ENCODE measurements around the gene TACR2.
"Not testable (repeated sequence)": the region's sequence is repeated elsewhere in the genome, so short reads cannot be mapped to it uniquely, and the experiment has no call there.

The TACR2 gene

GRCh38 chr10:69450395-69450794, 33.7 kb upstream of the TACR2 start:
- DNase-seq, result not testable (repeated sequence)

DNA sequence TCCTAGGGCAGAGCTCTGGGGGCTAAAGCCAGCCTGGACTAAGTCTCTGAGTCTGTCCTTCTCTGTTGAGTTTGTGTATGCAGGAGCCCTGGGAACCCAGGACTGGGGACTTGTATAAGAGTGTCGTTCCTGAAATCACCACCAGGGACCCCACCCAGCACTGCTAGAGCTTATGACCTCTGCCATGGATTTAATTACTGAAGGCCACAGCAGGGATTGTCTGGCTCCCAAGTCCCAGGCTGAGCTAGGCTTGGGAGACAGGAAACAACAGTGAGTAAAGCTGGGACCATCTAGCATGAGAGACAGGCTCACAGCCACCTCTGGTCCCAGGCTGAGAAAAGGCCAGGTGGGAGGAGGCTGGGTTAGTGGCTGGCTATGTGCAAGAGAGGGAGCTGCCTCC, 33.1 kb upstream of the TACR2 start:
- peak; percentile 47 to 57 for DNase-seq

DNA sequence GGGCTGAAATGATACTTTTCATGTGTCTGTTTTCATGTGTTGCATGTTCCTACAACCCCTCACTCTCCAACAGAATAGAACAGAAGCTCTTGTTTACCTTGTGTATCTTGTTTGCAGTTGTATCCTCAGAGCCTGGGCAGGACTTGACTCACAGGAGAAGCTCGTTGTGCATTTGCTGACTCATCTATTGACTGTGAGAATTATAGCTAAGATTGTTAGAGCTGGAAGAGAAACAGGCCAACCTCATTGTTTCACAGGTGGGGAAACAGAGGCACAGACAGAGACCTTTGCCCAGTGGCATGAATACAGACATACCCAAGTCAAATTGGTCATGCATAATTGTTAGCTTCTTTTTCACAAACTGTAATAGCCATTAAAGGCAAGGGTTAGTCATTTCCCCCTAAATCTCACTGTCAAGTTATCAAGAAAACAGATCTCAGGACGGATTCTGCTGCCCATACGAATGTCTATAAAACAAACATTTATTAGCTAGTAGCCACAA, 30.0 kb upstream of the TACR2 start:
- DNase-seq, result no peak

DNA sequence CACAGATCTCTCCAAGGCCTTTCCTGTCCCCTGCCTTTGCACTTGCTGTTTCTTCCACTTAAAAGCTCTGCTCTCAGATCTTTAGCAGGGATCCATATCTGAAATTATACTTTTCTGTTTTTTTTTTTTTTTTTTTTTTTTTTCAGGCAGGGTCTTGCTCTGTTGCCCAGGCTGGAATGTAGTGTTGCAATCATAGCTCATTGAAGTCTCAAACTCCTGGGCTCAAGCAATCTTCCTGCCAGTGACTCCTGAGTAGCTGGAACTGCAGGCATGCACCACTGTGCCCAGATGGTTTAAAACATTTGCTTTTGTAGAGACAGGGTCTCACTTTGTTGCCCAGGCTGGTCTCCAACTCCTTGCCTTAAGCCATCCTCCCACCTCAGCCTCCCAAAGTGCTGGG, 29.5 kb upstream of the TACR2 start:
- no peak for DNase-seq

DNA sequence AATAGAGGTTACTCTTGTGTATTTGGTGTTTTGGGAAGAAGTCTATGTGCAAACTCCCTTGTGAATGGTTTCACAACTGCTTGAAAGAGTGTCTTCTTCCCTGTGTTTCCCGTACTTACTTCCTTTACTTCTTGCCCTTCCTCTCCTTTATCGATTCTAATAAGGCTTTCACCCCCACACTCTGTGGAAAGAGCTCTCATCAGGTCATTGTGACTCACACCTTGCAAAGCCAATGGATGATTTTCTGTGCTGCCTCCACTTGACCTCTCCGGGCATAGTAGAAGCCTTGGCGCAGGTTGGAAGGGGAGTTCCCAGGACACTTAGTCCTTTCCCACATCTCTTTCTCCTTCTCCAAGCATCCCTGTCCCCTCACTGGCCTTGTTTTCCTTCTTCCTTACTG, 28.3 kb upstream of the TACR2 start:
- DNase-seq, result no peak

- DNase-seq, result no peak
Measured at GRCh38 chr10:69443354-69443753, 26.6 kb upstream of the TACR2 start.

DNA sequence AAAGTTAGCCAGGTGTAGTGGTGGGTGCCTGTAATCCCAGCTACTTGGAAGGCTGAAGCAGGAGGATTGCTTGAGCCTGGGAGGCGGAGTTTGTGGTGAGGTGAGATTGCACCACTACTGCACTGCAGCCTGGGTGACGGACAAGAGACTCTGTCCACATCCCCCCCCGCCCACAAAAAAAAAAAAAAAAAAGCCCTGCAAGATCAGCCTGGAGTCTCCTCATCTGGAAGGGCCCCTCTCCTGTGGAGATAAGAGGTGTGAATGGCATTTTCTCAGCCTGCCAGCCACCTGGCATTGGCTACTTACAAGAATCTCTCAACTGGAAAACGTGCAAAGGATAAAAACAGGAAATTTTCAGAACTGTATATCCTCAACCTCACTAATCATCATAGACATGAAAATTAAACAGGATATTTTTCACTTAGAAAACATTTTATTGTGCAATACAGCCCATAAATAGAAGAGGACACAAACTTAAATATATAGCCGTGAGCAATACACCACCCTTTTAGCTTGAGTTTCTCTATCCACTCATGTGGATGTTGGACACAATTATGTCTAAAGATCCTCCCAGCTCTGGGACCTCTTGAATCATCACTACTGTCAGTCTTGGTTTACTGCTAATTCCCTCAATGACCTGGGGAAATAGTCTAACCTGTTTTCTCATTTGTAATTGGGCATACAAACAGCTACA, 23.2 kb upstream of the TACR2 start:
- DNase-seq, result no peak

GRCh38 chr10:69439350-69439739, 22.6 kb upstream of the TACR2 start:
- no peak for DNase-seq

- DNase-seq, result no peak
Measured at GRCh38 chr10:69438536-69439349, 22.0 kb upstream of the TACR2 start.

GRCh38 chr10:69437321-69438259, 20.9 kb upstream of the TACR2 start:
- DNase-seq, result no peak

- DNase-seq, result no peak
Measured at GRCh38 chr10:69435966-69436520, 19.3 kb upstream of the TACR2 start.

DNA sequence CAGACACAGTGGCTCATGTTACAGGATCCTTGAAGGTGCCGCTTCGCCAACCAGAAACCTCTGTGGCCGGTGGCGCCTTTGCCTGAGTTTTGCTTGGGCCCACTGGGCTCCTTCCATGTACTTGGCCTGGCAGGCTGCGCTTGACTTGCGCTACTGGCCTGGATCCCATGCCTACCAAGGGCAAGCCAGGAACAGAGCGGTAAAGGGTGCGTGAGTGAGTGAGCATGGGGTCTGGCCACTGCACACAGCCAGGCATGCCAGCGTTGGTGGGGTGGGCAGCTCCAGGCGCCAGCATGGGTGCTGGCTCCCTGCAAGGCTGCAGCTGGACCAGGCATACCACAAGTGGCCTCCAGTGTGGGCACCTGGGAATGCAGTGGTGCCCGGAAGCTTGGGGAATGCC, 18.2 kb upstream of the TACR2 start:
- no peak for DNase-seq

DNA sequence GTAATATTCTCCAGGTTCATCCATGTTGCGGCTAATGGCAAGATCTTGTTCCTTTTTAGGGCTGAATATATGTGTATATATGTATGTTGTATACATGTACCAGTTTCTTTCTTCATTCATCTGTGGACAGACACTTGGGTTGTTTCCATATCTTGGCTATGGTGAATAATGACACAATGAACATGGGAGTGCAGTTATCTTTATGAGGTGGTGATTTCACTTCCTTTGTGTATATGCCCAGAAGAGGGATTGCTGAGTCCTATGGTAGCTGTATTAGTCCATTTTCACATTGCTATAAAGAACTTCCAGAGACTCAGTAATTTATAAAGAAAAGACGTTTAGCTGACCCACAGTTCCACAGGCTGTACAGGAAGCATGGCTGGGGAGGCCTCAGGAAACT, 17.5 kb upstream of the TACR2 start:
- no peak for DNase-seq

- DNase-seq, result no peak
Measured at GRCh38 chr10:69428165-69428564, 11.4 kb upstream of the TACR2 start.

DNA sequence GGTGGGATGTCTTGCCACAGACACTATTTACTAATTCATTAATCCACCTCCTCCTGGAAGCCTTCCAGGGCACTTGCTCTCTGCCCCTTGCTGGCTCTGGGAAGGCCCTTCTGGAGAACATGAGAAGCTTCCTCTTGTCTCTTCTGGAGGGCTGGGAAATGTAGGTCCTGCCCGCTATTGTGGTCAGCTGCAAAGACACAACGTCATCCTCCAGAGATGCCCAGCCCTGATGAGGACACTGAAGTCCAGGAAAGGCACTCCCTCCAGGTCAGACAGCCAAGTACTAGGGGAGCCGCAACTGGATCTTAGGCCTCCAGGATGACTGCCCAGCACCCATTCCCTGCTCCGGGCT, 9.6 kb upstream of the TACR2 start:
- no peak for DNase-seq

DNA sequence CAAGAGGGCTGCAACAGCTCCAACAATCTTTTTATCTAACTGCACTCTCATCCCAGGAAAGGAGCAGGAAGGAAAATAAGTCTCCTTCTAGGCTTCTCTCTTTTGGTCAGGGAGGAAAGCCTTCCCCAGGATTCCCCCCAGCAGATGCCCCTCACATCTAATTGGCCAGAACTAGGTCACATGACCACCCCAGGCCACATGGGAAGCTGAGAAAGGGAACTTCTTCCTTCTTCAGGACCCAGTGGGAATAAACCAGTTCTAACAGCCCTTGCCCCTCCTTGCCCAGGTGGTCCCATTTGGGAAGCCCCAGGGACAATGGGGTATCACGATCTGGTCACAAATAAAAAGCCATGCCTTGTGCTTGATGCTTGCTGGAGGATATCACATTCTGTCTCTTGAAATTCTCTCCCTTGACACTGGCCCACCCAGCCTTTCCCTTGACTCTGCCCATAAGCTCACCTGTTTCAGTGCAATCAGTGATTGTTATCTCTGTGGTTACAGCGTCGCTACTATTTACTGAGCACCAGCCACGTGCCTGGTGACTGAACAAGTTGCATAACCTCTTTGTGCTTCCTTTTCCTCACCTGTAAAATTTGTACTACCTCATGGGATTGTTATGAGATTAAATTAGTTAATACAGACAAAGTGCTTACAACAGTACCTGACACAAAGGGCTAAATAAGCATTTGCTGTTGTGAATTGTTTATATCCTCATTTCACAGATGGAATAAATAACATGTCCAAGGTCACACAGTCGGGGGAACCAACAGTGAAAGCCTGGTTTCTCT, 9.0 kb upstream of the TACR2 start:
- DNase-seq, result no peak

DNA sequence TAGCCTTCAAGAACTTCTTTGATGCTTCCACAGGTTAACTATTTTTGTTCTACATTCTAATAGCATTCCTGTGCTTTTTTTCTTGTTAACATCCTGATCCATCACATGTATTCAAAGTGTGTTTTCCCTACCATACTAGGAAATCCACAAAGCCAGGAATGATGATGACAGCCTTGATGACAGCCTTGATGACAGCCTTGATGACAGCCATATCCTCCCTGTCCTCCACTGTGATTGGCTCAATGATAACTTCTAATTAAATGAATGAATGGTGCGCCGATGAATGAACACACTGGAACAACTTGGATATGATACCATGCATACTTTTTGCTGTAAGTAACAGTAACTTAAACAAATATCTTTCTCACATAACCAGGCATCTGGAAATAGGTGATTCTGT, 8.3 kb upstream of the TACR2 start:
- DNase-seq, result no peak

DNA sequence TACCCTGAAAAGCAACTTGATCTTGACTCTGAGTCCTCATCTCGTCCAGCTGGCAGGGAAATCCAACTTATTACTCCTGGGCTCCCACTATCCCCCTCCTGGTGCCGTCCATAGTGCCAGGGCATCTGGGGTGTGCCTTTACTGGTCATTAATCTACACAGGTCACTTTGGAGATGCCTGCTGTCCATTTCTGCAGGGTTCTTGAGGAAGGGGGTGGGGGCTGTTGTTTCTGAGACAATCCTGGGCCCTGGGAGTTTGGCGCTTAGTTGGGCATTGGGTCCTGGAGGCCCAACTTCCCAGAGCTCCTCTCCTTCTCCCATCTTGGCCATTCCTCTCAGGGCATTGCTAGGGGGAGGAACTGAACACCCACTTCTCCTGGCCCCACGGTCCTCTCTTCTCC, 6.0 kb upstream of the TACR2 start:
- DNase-seq, result no peak

GRCh38 chr10:69421611-69422308, 5.0 kb upstream of the TACR2 start:
- no peak for DNase-seq

DNA sequence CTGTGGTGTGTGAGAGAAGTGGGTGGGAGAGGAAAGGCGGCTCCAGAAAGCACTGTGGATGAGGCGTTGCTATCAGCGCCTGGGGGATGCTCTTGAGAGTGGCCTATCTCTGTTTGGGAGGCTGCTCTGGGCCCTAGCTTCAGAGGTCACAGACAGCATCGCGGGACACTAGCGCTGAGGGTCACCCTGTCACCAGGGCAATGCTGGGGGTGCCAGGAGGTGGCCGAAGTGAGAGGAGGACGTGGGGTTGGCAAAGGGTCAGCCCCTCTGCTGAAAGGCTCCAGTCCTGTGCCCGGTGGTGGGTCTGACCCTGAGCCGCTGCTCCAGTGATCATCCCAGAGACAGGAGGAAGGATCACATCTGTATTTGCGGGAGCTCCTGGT, 3.0 kb upstream of the TACR2 start:
- DNase-seq, result no peak

GRCh38 chr10:69419096-69419743, 2.5 kb upstream of the TACR2 start:
- no peak for DNase-seq
